Measurements from ENCODE around the gene B3GNT9. TPM values are rescaled to one million over a fixed set of nuclear protein-coding genes. Genes with fewer than 3 reads are reported as not detected.

B3GNT9 gene
- total RNA-seq, 1 experiment from 2014 or later: 3.8 TPM

DNA sequence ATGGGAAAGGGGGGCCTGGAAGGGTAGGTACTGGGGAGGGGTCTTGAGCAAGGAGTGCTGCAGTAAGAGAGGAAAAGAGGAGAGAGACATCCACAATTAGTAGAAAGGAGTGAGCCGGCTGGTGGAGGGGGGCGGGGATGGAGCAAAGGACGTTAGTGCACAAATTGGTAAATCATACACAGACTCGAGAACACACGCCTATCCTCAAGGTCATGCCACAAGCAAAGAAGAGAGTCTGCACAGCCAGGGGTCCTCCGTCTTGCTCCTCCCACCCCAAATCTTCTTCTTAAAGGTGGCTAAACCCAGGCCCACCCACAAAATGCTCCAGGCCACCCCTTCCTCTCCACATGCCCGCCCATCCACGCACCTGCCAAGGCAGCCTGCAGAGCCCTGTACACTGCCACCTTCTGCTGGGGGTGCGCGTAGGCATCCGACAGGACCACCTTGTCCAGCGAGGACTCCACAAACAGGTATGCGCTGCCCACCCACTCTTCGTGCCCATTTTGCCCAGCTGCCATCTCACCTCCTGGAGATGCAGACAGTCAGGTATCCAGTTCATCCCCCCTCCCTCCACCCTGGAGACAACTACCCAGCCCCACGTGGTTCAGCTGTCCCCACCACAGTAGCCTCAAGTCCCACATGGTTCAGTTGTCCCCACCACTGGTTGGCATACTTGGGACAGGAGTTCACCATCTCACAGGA is 5.5 kb upstream of the B3GNT9 start:
- no peak overlapping the region for H3K27ac ChIP-seq (ENCODE audit: low read depth, low read length)
- no peaks in the 10 kb centered on the region for H3K9me2 ChIP-seq (ENCODE audit: insufficient read depth)
- no peaks in the 10 kb centered on the region for H3K36me3 ChIP-seq (ENCODE audit: control insufficient read depth in 1 of 2, insufficient read depth in 2 of 2, low read length in 2 of 2)
- ATAC-seq: no peak
- H3K9ac ChIP-seq (ENCODE audit: low read length): no peak overlapping the region
- intact Hi-C loops (cut with micrococcal nuclease): loop anchor here (5.0 kb wide), 1 partner anchor 204 kb away; no protein-coding TSS in a partner anchor
- no peaks in the 10 kb centered on the region; the same call in 1 of the 2 replicates for H3K79me2 ChIP-seq (ENCODE audit: insufficient read depth, low read length)
- no peak for TF ChIP-seq EZH2phosphoT487 (IDR thresholded peaks at IDR 0.05; ENCODE audit: borderline replicate concordance)
- no peak for TF ChIP-seq POLR2AphosphoS5 (IDR thresholded peaks at IDR 0.05; ENCODE audit: low read depth, low read length)
- TF ChIP-seq, protein P1, sequence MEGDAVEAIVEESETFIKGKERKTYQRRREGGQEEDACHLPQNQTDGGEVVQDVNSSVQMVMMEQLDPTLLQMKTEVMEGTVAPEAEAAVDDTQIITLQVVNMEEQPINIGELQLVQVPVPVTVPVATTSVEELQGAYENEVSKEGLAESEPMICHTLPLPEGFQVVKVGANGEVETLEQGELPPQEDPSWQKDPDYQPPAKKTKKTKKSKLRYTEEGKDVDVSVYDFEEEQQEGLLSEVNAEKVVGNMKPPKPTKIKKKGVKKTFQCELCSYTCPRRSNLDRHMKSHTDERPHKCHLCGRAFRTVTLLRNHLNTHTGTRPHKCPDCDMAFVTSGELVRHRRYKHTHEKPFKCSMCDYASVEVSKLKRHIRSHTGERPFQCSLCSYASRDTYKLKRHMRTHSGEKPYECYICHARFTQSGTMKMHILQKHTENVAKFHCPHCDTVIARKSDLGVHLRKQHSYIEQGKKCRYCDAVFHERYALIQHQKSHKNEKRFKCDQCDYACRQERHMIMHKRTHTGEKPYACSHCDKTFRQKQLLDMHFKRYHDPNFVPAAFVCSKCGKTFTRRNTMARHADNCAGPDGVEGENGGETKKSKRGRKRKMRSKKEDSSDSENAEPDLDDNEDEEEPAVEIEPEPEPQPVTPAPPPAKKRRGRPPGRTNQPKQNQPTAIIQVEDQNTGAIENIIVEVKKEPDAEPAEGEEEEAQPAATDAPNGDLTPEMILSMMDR (IDR thresholded peaks at IDR 0.05 in 2 of 3, conservative IDR thresholded peaks at IDR 0.05 in 1 of 3; ENCODE audit: borderline replicate concordance in 1 of 3, insufficient read depth in 1 of 3, low read depth in 2 of 3, low read length in 2 of 3): no peak
- no peak for TF ChIP-seq SIN3A (IDR thresholded peaks at IDR 0.05; ENCODE audit: low read depth)
- TF ChIP-seq ZFX (IDR thresholded peaks at IDR 0.05): no peak
- TF ChIP-seq, protein P2, sequence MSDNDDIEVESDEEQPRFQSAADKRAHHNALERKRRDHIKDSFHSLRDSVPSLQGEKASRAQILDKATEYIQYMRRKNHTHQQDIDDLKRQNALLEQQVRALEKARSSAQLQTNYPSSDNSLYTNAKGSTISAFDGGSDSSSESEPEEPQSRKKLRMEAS (IDR thresholded peaks at IDR 0.05): no peak
- no peak for TF ChIP-seq ZNF274 (IDR thresholded peaks at IDR 0.05; ENCODE audit: low read depth, low read length)
- TF ChIP-seq, protein P3, sequence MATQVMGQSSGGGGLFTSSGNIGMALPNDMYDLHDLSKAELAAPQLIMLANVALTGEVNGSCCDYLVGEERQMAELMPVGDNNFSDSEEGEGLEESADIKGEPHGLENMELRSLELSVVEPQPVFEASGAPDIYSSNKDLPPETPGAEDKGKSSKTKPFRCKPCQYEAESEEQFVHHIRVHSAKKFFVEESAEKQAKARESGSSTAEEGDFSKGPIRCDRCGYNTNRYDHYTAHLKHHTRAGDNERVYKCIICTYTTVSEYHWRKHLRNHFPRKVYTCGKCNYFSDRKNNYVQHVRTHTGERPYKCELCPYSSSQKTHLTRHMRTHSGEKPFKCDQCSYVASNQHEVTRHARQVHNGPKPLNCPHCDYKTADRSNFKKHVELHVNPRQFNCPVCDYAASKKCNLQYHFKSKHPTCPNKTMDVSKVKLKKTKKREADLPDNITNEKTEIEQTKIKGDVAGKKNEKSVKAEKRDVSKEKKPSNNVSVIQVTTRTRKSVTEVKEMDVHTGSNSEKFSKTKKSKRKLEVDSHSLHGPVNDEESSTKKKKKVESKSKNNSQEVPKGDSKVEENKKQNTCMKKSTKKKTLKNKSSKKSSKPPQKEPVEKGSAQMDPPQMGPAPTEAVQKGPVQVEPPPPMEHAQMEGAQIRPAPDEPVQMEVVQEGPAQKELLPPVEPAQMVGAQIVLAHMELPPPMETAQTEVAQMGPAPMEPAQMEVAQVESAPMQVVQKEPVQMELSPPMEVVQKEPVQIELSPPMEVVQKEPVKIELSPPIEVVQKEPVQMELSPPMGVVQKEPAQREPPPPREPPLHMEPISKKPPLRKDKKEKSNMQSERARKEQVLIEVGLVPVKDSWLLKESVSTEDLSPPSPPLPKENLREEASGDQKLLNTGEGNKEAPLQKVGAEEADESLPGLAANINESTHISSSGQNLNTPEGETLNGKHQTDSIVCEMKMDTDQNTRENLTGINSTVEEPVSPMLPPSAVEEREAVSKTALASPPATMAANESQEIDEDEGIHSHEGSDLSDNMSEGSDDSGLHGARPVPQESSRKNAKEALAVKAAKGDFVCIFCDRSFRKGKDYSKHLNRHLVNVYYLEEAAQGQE (IDR thresholded peaks at IDR 0.05; ENCODE audit: low read depth): no peak
- no peak for TF ChIP-seq SP1 (IDR thresholded peaks at IDR 0.05; ENCODE audit: low read depth)
- no peak for TF ChIP-seq FOSL1 (IDR thresholded peaks at IDR 0.05; ENCODE audit: low read depth)
- TF ChIP-seq ELF1 (IDR thresholded peaks at IDR 0.05; ENCODE audit: borderline replicate concordance, low read depth): no peak
- TF ChIP-seq SRF (IDR thresholded peaks at IDR 0.05; ENCODE audit: low read depth): no peak
- TF ChIP-seq, protein P4, sequence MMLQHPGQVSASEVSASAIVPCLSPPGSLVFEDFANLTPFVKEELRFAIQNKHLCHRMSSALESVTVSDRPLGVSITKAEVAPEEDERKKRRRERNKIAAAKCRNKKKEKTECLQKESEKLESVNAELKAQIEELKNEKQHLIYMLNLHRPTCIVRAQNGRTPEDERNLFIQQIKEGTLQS (IDR thresholded peaks at IDR 0.05): no peak
- no peak for TF ChIP-seq CBX3 (IDR thresholded peaks at IDR 0.05; ENCODE audit: low read depth)
- no peak for TF ChIP-seq RAD21 (IDR thresholded peaks at IDR 0.05; ENCODE audit: low read depth)
- no peak for TF ChIP-seq EGR1 (IDR thresholded peaks at IDR 0.05; ENCODE audit: low read depth)
- no peak for TF ChIP-seq POLR2A (IDR thresholded peaks at IDR 0.05; ENCODE audit: borderline replicate concordance, extremely low read depth, insufficient read depth, insufficient read length)
- TF ChIP-seq CEBPB (IDR thresholded peaks at IDR 0.05; ENCODE audit: low read depth): no peak
- TF ChIP-seq TCF7L2 (IDR thresholded peaks at IDR 0.05; ENCODE audit: borderline replicate concordance, extremely low read depth, insufficient read depth, insufficient read length): no peak
- TF ChIP-seq, protein P5, sequence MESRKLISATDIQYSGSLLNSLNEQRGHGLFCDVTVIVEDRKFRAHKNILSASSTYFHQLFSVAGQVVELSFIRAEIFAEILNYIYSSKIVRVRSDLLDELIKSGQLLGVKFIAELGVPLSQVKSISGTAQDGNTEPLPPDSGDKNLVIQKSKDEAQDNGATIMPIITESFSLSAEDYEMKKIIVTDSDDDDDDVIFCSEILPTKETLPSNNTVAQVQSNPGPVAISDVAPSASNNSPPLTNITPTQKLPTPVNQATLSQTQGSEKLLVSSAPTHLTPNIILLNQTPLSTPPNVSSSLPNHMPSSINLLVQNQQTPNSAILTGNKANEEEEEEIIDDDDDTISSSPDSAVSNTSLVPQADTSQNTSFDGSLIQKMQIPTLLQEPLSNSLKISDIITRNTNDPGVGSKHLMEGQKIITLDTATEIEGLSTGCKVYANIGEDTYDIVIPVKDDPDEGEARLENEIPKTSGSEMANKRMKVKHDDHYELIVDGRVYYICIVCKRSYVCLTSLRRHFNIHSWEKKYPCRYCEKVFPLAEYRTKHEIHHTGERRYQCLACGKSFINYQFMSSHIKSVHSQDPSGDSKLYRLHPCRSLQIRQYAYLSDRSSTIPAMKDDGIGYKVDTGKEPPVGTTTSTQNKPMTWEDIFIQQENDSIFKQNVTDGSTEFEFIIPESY (IDR thresholded peaks at IDR 0.05; ENCODE audit: extremely low read depth, insufficient replicate concordance, low read length): no peak
- CTCF ChIA-PET: interaction anchor here (1.2 to 5.8 kb wide), 10 partner anchors 13 to 261 kb away, joined by 3 to 79 read pairs (median 8); partner anchors contain the start of genes CES3 and NOL3
- RAD21 ChIA-PET (ENCODE audit: low non-redundant PET in 1 of 2, low total read pairs in 2 of 2, uncharacterized antibody in 2 of 2, unreplicated experiment in 2 of 2): interaction anchor here (0.6 to 1.5 kb wide), 4 partner anchors 68 to 143 kb away, joined by 4 to 19 read pairs (median 8); no protein-coding TSS in a partner anchor
- no peaks in the 10 kb centered on the region for H3K9me3 ChIP-seq (ENCODE audit: control insufficient read depth in 1 of 2, insufficient read depth in 1 of 2, low read depth in 1 of 2, low read length in 2 of 2)
- no peak overlapping the region for H2AFZ ChIP-seq (ENCODE audit: low read depth, low read length, poor library complexity, severe bottlenecking)
- no peak for DNase-seq (ENCODE audit: low read depth, low spot score)
- H3K27me3 ChIP-seq (ENCODE audit: insufficient read depth, low read length): no peaks in the 10 kb centered on the region
- BruUV-seq (replicated peaks): no TSS peak
- H3K4me2 ChIP-seq (ENCODE audit: low read length): no peak overlapping the region
- no peaks in the 10 kb centered on the region for H4K20me1 ChIP-seq (ENCODE audit: insufficient read depth)
- POLR2A ChIA-PET: no interaction called here
- H3K4me1 ChIP-seq (ENCODE audit: control insufficient read depth in 1 of 2, insufficient read depth in 2 of 2, low read length in 2 of 2): peaks cover 6 to 35% of the 10 kb centered on the region in 2 experiments
- H3K4me3 ChIP-seq (replicated peaks in 1 of 2; ENCODE audit: low read depth in 1 of 2, low read length in 2 of 2): no peak overlapping the region

Measured in HCT116 (cell line).